HepG2 (cell line): ENCODE measurements around the gene ERMARD. TPM values are rescaled to one million over a fixed set of nuclear protein-coding genes. Genes with fewer than 3 reads are reported as not detected.

ENCODE experiments used
- ARNT ChIP-seq: fragments of 450-650 bp; IDR thresholded peaks from 2 replicates; pipeline ENCODE4 v1.6.1; 2017
- ATRX ChIP-seq: sonication (generic); formaldehyde crosslinking; IDR thresholded peaks from 2 replicates; pipeline ENCODE4 v1.4.0; 2020; ENCODE audit warnings: missing genetic modification reagents, borderline replicate concordance
- BORCS8-MEF2B ChIP-seq: sonication (generic); formaldehyde crosslinking; IDR thresholded peaks from 2 replicates; pipeline ENCODE4 v1.8.0; 2022; ENCODE audit warnings: mild to moderate bottlenecking, missing genetic modification reagents
- IRF1 ChIP-seq: sonication (generic); formaldehyde crosslinking; IDR thresholded peaks from 2 replicates; pipeline ENCODE4 v1.4.0; 2020; ENCODE audit warnings: low read depth, mild to moderate bottlenecking, missing genetic modification reagents
- KDM6A ChIP-seq: IDR thresholded peaks from 2 replicates; pipeline ENCODE4 v1.6.1; 2016; ENCODE audit warnings: low read depth
- MBNL3 ChIP-seq: fragments of 250-450 bp; sonication (Bioruptor Pico); conservative IDR thresholded peaks from 2 replicates; pipeline ENCODE4 v1.8.0; 2022; ENCODE audit warnings: mild to moderate bottlenecking, inconsistent platforms
- MTA3 ChIP-seq: sonication (generic); formaldehyde crosslinking; IDR thresholded peaks from 2 replicates; pipeline ENCODE4 v1.4.0; 2020; ENCODE audit warnings: missing genetic modification reagents
- MXD4 ChIP-seq: IDR thresholded peaks from 2 replicates; pipeline ENCODE4 v1.6.1; 2016; ENCODE audit warnings: mild to moderate bottlenecking, missing biosample characterization, missing genetic modification reagents
- NAIF1 ChIP-seq: sonication (generic); formaldehyde crosslinking; IDR thresholded peaks from 2 replicates; pipeline ENCODE4 v1.5.0; 2020; ENCODE audit warnings: mild to moderate bottlenecking, missing genetic modification reagents, borderline replicate concordance
- NFAT5 ChIP-seq: sonication (generic); formaldehyde crosslinking; IDR thresholded peaks from 2 replicates; pipeline ENCODE4 v1.4.0; 2020; ENCODE audit warnings: missing genetic modification reagents
- PATZ1 ChIP-seq: sonication (generic); formaldehyde crosslinking; IDR thresholded peaks from 2 replicates; pipeline ENCODE4 v1.4.0; 2020; ENCODE audit warnings: missing genetic modification reagents
- SKIL ChIP-seq: sonication (generic); formaldehyde crosslinking; IDR thresholded peaks from 2 replicates; pipeline ENCODE4 v1.8.0; 2022; ENCODE audit warnings: missing genetic modification reagents, mild to moderate bottlenecking, moderate library complexity, borderline replicate concordance
- TGIF2 ChIP-seq: IDR thresholded peaks from 2 replicates; pipeline ENCODE4 v1.6.1; 2016; ENCODE audit warnings: control low read depth, missing compliant biosample characterization
- ZNF563 ChIP-seq: sonication (generic); formaldehyde crosslinking; IDR thresholded peaks from 2 replicates; pipeline ENCODE4 v1.8.0; 2022; ENCODE audit warnings: mild to moderate bottlenecking, moderate library complexity, missing genetic modification reagents
- ZNF569 ChIP-seq: sonication (generic); formaldehyde crosslinking; IDR thresholded peaks from 2 replicates; pipeline ENCODE4 v1.5.0; 2020; ENCODE audit warnings: mild to moderate bottlenecking, missing genetic modification reagents, moderate library complexity, borderline replicate concordance
- ZNF777 ChIP-seq: sonication (generic); formaldehyde crosslinking; IDR thresholded peaks from 2 replicates; pipeline ENCODE4 v1.4.0; 2020; ENCODE audit warnings: missing genetic modification reagents
- ZNF878 ChIP-seq: sonication (generic); formaldehyde crosslinking; IDR thresholded peaks from 2 replicates; pipeline ENCODE4 v1.8.1; 2023; ENCODE audit warnings: mild to moderate bottlenecking, missing genetic modification reagents, moderate library complexity
- polyA plus RNA-seq, 8 experiments: library from polyadenylated mRNA; depleted of rRNA in 3 of 8; stranded (reverse) in 7 of 8; unstranded in 1 of 8; fragments of >200 nt; fragmentation: Illumina TruSeq in 4 of 8; extraction: Trizol in 4 of 8; gene quantifications; 2 replicates each; pipeline versions ENCODE4 v1.2.1 to v1.2.3, GENCODE V29; 2011 to 2016; ENCODE audit warnings: low read depth in 4 of 8, missing spikeins in 1 of 8, mixed read lengths in 1 of 8; ENCODE audit not compliant: insufficient read depth in 1 of 8
- total RNA-seq, 5 experiments: library from RNA; depleted of rRNA; stranded (reverse); fragments of >200 nt; fragmentation: Illumina TruSeq; extraction: Trizol; gene quantifications; 2 replicates each; pipeline ENCODE4 v1.2.3, GENCODE V29; 2016; ENCODE audit warnings: low read depth in 1 of 5

ERMARD gene
- total and polyA plus RNA-seq, 2 of the 13 experiments (the other 11 are each of a cell fraction or from before 2014, with no cell fraction given), result 8.8 to 10.7 TPM

GRCh38 chr6:169722362-169723199, 28.8 kb upstream of the ERMARD start (continued):
- no peak for TF ChIP-seq PATZ1 (CRISPR knock-in tag)
- no peak for TF ChIP-seq ARNT
- no peak for TF ChIP-seq TGIF2 (CRISPR knock-in tag)
- TF ChIP-seq ZNF878 (CRISPR knock-in tag), result no peak
- TF ChIP-seq NFAT5 (CRISPR knock-in tag), result no peak
- TF ChIP-seq ZNF777 (CRISPR knock-in tag), result no peak
- no peak for TF ChIP-seq KDM6A (CRISPR knock-in tag)
- no peak for TF ChIP-seq SKIL
- peak; percentile 37; the same call in 1 of the 2 replicates for TF ChIP-seq NAIF1
- TF ChIP-seq MXD4 (CRISPR knock-in tag), result no peak
- no peak for TF ChIP-seq IRF1 (CRISPR knock-in tag)
- no peak for TF ChIP-seq ZNF569 (CRISPR knock-in tag)
- TF ChIP-seq MTA3 (CRISPR knock-in tag), result no peak
- no peak for TF ChIP-seq MBNL3 (CRISPR knock-in tag)
- no peak for TF ChIP-seq BORCS8-MEF2B (CRISPR knock-in tag)
- no peak for TF ChIP-seq ZNF563 (CRISPR knock-in tag)
- no peak for TF ChIP-seq ATRX
